ENCODE results near the gene APLN. TPM values are rescaled to one million over a fixed set of nuclear protein-coding genes. Genes with fewer than 3 reads are reported as not detected.

APLN gene
- total RNA-seq, 3 donors from 2014 or later (not counting 1 experiment from before 2014, with no cell fraction given): 0.07 TPM; not detected in 2

DNA sequence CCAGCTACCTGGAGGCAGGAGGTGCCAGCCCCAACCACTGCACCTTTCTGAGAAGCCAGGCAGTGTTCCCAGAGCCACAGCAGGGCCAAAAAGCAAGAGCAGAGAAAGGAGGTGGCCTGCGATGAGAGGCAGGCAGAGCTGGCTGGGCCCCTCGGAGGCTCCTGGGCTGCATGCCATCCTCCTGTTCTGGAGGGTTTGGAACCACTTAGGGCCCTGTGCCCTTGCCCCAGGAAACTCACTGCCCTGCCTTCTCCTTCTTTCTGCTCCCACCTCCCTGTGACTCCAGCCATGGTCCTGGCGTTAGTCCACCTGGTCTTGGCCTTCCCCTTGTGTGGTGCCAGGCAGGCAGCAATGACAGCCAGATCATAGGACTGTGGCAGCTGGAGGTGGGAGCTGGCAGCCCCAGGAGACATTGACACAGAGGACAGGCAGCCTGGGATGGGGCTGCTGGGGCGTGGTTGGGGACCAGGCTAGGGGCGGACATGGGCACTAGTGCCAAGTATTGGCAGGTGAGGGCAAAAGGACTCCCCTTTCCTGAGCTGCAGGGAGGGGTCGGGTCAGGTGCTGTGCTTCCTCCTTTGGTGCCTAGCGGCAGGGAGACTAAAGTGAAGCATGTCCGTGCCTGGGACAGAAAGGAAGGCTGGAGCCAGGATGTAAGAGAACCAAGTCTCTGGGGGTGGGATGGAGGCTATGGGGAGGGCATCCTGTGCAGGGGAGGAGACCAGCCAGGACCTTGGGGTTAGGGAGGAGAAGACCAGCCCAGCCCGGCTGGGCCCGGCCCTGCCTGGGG lies 1.4 kb downstream of the APLN start:
- ATAC-seq (no peak), DNase-seq (no peak)
- no peak for TF ChIP-seq CTCF (IDR thresholded peaks at IDR 0.05)
- no peak overlapping the region for H3K27ac ChIP-seq (ENCODE audit: low read length)
- peaks cover 6 to 7% of the 10 kb centered on the region in 2 donors for H3K4me1 Mint-ChIP-seq
- no peaks in the 10 kb centered on the region for H3K36me3 ChIP-seq (ENCODE audit: control insufficient read depth, insufficient read depth, low read length)
- H3K27ac Mint-ChIP-seq: no peak overlapping the region
- peaks cover 15% of the 10 kb centered on the region for H3K4me1 ChIP-seq (ENCODE audit: control insufficient read depth, insufficient read depth, low read length)
- peak overlapping the region; percentile 62 for H3K4me3 Mint-ChIP-seq
- WGBS (ENCODE audit: insufficient coverage): 61% methylated on average over 10 of the region's 10 CpGs
- no peaks in the 10 kb centered on the region for H3K9me3 ChIP-seq (ENCODE audit: control insufficient read depth, insufficient read depth, low read length)
- H3K4me3 ChIP-seq (ENCODE audit: low read length): no peak overlapping the region
- H3K36me3 Mint-ChIP-seq: no peaks in the 10 kb centered on the region
- intact Hi-C loops (cut with micrococcal nuclease): no loop called here
- H3K27me3 Mint-ChIP-seq (ENCODE audit: low read depth in 2 of 2): peaks cover 17 to 35% of the 10 kb centered on the region in 2 donors
- peaks cover 17% of the 10 kb centered on the region for H3K27me3 ChIP-seq (ENCODE audit: control insufficient read depth, insufficient read depth, low read length)
- no peaks in the 10 kb centered on the region for H3K9me3 Mint-ChIP-seq

GRCh38 chrX:129652565-129653169 lies 2.1 kb downstream of the APLN start:
- peaks cover 6 to 7% of the 10 kb centered on the region in 2 donors for H3K4me1 Mint-ChIP-seq
- H3K27me3 Mint-ChIP-seq (ENCODE audit: low read depth in 2 of 2): peaks cover 17 to 36% of the 10 kb centered on the region in 2 donors
- H3K4me3 Mint-ChIP-seq: peak overlapping the region; percentile 62
- H3K4me1 ChIP-seq (ENCODE audit: control insufficient read depth, insufficient read depth, low read length): peaks cover 15% of the 10 kb centered on the region
- no peaks in the 10 kb centered on the region for H3K9me3 Mint-ChIP-seq
- no peak overlapping the region for H3K27ac Mint-ChIP-seq
- DNase-seq: no peak
- no peak for TF ChIP-seq CTCF (IDR thresholded peaks at IDR 0.05)
- peaks cover 17% of the 10 kb centered on the region for H3K27me3 ChIP-seq (ENCODE audit: control insufficient read depth, insufficient read depth, low read length)
- H3K27ac ChIP-seq (ENCODE audit: low read length): no peak overlapping the region
- H3K9me3 ChIP-seq (ENCODE audit: control insufficient read depth, insufficient read depth, low read length): no peaks in the 10 kb centered on the region
- no peaks in the 10 kb centered on the region for H3K36me3 ChIP-seq (ENCODE audit: control insufficient read depth, insufficient read depth, low read length)
- H3K4me3 ChIP-seq (ENCODE audit: low read length): no peak overlapping the region
- intact Hi-C loops (cut with micrococcal nuclease): no loop called here
- no peaks in the 10 kb centered on the region for H3K36me3 Mint-ChIP-seq
- ATAC-seq: no peak
- WGBS (ENCODE audit: insufficient coverage): 81% methylated on average over 3 of the region's 8 CpGs

DNA sequence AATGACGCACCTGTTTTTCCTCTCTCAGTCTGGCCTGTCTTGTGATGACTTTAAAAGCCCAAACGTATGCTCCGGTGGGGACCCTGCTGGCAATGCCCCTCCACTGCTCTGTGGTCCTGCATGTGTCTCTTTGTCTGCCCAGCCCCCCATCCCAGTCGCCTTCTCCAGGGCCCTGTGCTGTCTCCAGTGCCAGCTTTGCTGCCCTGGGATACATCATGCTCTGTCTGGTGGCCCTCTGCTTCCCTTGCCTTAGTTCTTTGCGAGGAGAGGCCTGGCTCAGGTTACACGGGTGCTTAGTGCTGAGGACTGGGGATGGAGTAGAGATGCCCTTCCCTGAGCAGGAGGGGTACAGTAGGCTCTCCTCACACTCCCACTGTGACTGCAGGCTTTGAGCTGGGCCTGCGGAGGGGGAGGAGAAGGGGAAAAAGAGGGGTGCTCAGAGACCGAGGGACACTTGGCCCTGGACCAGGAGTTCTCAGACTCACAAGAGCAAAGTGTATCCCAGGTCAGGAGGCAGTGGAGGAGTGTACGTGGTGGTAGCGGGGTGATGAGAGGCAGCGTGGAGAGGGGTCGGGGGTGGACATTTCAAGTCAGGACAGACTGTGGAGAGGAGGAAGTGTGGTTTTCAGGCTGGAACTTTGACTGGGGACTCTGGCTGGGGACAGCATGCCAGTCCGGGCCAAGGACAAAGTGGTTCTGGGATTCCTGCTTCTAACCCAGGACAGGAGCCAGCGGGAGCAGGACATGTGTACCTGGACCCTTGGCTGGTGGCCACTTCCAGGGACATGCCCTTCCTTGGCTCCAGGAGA lies 2.8 kb downstream of the APLN start:
- H3K9me3 ChIP-seq (ENCODE audit: control insufficient read depth, insufficient read depth, low read length): no peaks in the 10 kb centered on the region

More for the DNA sequence above, 2.8 kb downstream of the APLN start:
- 90% methylated on average over 11 of the region's 14 CpGs for WGBS (ENCODE audit: insufficient coverage)
- Mint-ChIP-seq H3K4me3 (no peak overlapping the region), H3K27ac (no peak overlapping the region), H3K9me3 (no peaks in the 10 kb centered on the region), H3K36me3 (no peaks in the 10 kb centered on the region), H3K27me3 (ENCODE audit: low read depth in 2 of 2) (peaks cover 17 to 42% of the 10 kb centered on the region in 2 donors), H3K4me1 (peaks cover 6 to 7% of the 10 kb centered on the region in 2 donors)
- H3K27ac ChIP-seq (ENCODE audit: low read length): no peak overlapping the region
- H3K4me1 ChIP-seq (ENCODE audit: control insufficient read depth, insufficient read depth, low read length): peaks cover 15% of the 10 kb centered on the region
- no peaks in the 10 kb centered on the region for H3K36me3 ChIP-seq (ENCODE audit: control insufficient read depth, insufficient read depth, low read length)
- peaks cover 17% of the 10 kb centered on the region for H3K27me3 ChIP-seq (ENCODE audit: control insufficient read depth, insufficient read depth, low read length)
- no peak overlapping the region for H3K4me3 ChIP-seq (ENCODE audit: low read length)
- TF ChIP-seq CTCF (IDR thresholded peaks at IDR 0.05): no peak
- DNase-seq: no peak
- ATAC-seq: no peak
- intact Hi-C loops (cut with micrococcal nuclease): no loop called here

Measured in natural killer cell (primary cell).